Neural crest cell (in vitro differentiated cells): ENCODE data around the gene IRS2. TPM values are rescaled to one million over a fixed set of nuclear protein-coding genes. Genes with fewer than 3 reads are reported as not detected.

ENCODE experiments used
- DNase-seq: peaks from one replicate; pipeline ENCODE4 v3.0.0; 2021; ENCODE audit warnings: low read depth, mixed read lengths, low spot score
- H3K27ac Mint-ChIP-seq: one replicate; pipeline ENCODE4 v1.8.0; 2021; ENCODE audit warnings: mild to moderate bottlenecking, mixed read lengths; ENCODE audit not compliant: unreplicated experiment
- H3K27me3 Mint-ChIP-seq: 2 replicates; pipeline ENCODE4 v1.8.0; 2021; ENCODE audit warnings: low read depth, mild to moderate bottlenecking, mixed read lengths
- H3K36me3 Mint-ChIP-seq: 2 replicates; pipeline ENCODE4 v1.8.0; 2021; ENCODE audit warnings: low read depth, mild to moderate bottlenecking, mixed read lengths
- H3K4me1 Mint-ChIP-seq: 2 replicates; pipeline ENCODE4 v1.8.0; 2021; ENCODE audit warnings: mixed read lengths
- H3K4me3 Mint-ChIP-seq: one replicate; pipeline ENCODE4 v1.8.0; 2021; ENCODE audit warnings: mild to moderate bottlenecking, mixed read lengths
- H3K9me3 Mint-ChIP-seq: 2 replicates; pipeline ENCODE4 v1.8.0; 2021; ENCODE audit warnings: mixed read lengths
- total RNA-seq: library from RNA; stranded (reverse); gene quantifications from 2 replicates; pipeline ENCODE4 v1.2.1, GENCODE V29; 2021
- TF ChIP-seq, protein P1 (sequence below): fragments of 200-600 bp; sonication (generic); conservative IDR thresholded peaks from 2 replicates; pipeline ENCODE4 v1.5.0; 2021; ENCODE audit warnings: antibody characterized with exemption, mild to moderate bottlenecking

IRS2 gene
- total RNA-seq, 1 donor from 2014 or later: 7.0 TPM

DNA sequence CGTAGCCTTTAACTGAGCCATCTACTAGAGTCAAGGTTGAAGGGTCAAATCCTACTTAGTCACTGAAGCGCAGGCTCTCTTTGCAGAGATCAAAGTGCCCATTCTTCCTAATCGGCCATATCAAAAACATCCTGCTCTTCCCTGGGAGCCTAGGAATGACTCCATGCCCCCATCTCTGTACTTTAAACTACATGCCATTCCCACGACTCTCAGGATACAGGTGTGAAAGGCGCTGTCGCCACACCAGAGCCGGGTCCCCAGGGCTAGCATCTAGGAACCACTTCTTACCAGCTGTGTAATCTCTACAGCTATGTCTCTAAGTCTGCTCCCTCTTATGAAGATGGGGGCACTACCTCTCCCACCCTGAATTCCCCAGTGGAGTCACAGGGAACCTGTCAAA, 22.3 kb downstream of the IRS2 start:
- TF ChIP-seq, protein P1, sequence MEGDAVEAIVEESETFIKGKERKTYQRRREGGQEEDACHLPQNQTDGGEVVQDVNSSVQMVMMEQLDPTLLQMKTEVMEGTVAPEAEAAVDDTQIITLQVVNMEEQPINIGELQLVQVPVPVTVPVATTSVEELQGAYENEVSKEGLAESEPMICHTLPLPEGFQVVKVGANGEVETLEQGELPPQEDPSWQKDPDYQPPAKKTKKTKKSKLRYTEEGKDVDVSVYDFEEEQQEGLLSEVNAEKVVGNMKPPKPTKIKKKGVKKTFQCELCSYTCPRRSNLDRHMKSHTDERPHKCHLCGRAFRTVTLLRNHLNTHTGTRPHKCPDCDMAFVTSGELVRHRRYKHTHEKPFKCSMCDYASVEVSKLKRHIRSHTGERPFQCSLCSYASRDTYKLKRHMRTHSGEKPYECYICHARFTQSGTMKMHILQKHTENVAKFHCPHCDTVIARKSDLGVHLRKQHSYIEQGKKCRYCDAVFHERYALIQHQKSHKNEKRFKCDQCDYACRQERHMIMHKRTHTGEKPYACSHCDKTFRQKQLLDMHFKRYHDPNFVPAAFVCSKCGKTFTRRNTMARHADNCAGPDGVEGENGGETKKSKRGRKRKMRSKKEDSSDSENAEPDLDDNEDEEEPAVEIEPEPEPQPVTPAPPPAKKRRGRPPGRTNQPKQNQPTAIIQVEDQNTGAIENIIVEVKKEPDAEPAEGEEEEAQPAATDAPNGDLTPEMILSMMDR: no peak
- H3K36me3 Mint-ChIP-seq: no peaks in the 10 kb centered on the region
- H3K27ac Mint-ChIP-seq: no peak overlapping the region
- DNase-seq: no peak
- no peaks in the 10 kb centered on the region for H3K9me3 Mint-ChIP-seq
- no peak overlapping the region for H3K4me3 Mint-ChIP-seq
- H3K4me1 Mint-ChIP-seq: peaks cover 25% of the 10 kb centered on the region
- H3K27me3 Mint-ChIP-seq: no peaks in the 10 kb centered on the region

DNA sequence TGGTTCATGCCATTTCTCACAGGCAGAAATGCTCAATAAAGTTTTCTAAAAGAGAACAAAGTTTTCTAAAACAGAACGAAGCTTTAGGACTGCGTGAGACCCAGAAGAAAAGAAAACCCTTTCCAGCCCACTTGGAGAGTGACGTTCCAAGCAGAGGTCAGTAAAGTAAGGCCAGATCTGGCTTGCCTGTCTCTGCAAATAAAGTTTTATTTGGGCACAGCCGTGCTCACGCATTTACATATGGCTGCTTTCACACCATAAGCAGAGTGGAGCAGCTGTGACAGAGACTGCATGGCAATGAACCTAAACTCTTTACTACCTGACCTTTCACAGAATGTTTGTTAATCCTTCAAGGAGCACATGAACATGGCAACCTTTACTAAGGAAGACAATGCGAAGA, 23.6 kb downstream of the IRS2 start:
- Mint-ChIP-seq H3K4me1 (peaks cover 25% of the 10 kb centered on the region), H3K36me3 (no peaks in the 10 kb centered on the region), H3K4me3 (no peak overlapping the region), H3K27ac (no peak overlapping the region), H3K27me3 (no peaks in the 10 kb centered on the region), H3K9me3 (no peaks in the 10 kb centered on the region)
- TF ChIP-seq, protein P1: no peak
- no peak for DNase-seq

DNA sequence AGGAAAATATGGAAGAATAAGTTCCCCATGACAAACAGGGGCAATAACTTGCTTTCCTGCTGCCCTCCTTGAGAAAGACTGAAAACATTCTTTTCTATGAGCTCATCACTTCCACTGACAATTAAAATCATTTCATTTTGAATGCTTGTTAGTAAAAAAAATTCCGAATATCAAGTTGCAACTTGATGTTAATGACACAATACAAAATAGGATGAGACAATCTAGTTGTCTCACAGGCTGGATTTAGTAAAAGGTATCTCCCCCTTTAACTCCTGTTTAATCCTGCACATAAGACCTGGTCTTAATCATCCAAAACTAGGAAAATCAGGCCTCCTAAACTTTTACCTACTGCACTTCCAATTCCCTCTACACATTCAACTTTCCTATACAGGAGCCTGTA, 24.7 kb downstream of the IRS2 start:
- no peak for DNase-seq
- Mint-ChIP-seq H3K4me1 (peaks cover 33% of the 10 kb centered on the region), H3K36me3 (no peaks in the 10 kb centered on the region), H3K4me3 (no peak overlapping the region), H3K9me3 (no peaks in the 10 kb centered on the region), H3K27ac (no peak overlapping the region), H3K27me3 (no peaks in the 10 kb centered on the region)
- TF ChIP-seq, protein P1: no peak

DNA sequence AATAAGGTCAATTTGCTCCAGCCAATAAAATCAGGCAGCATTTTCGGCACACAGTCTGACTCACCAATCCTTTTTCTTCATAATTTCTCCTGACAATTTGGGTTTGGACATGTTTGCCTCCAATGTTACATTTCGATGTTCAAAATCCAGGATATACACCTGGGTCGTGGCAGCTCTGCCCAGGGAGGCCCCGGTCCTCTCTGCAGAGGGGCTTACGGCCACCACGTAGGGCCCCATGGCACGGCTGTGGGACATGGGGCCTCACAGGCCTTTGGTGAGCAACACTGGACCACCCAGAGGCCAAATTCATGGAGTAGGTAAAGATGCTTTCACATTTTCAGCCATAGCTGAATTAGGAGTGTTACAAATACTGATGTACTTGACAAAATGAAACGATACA, 25.4 kb downstream of the IRS2 start:
- Mint-ChIP-seq H3K9me3 (no peaks in the 10 kb centered on the region), H3K27ac (no peak overlapping the region), H3K27me3 (no peaks in the 10 kb centered on the region), H3K4me1 (peaks cover 36% of the 10 kb centered on the region), H3K36me3 (no peaks in the 10 kb centered on the region), H3K4me3 (no peak overlapping the region)
- TF ChIP-seq, protein P1: no peak
- no peak for DNase-seq

DNA sequence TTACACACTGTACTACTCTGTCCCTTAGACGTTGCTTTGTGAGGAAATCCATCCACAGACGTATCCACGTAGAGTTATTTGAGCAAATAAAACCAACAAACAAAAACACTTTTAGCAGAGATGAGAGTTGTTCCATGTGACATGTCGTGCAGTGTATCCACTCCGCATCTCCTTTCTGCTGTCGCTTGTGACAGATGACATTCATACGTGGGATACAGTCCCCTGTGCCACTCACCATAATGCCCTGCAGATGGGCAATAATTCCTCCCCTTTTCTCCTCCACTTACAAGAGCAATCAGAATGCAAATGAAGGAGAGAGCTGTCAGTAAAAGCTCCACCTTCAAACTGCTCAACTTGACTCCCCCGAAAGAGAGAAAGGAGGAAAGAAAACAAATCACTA, 26.0 kb downstream of the IRS2 start:
- no peaks in the 10 kb centered on the region for H3K27me3 Mint-ChIP-seq
- H3K36me3 Mint-ChIP-seq: no peaks in the 10 kb centered on the region
- no peaks in the 10 kb centered on the region for H3K9me3 Mint-ChIP-seq

More for the DNA sequence above, 26.0 kb downstream of the IRS2 start:
- H3K4me3 Mint-ChIP-seq: no peak overlapping the region
- no peak for DNase-seq
- H3K4me1 Mint-ChIP-seq: peaks cover 36% of the 10 kb centered on the region
- H3K27ac Mint-ChIP-seq: no peak overlapping the region
- TF ChIP-seq, protein P1: no peak
